GM18861 (cell line): ENCODE results near the gene ELMO1.

Source experiments
- ATAC-seq: cut with Tn5 transposase; IDR thresholded peaks from one replicate; pipeline ENCODE4 v1.9.1; 2021; ENCODE audit not compliant: unreplicated experiment

The ELMO1 gene

GRCh38 chr7:37076668-37077067 is 372.0 kb downstream of the ELMO1 start:
- ATAC-seq: no peak

GRCh38 chr7:37074370-37074769 is 374.3 kb downstream of the ELMO1 start:
- ATAC-seq: no peak

DNA sequence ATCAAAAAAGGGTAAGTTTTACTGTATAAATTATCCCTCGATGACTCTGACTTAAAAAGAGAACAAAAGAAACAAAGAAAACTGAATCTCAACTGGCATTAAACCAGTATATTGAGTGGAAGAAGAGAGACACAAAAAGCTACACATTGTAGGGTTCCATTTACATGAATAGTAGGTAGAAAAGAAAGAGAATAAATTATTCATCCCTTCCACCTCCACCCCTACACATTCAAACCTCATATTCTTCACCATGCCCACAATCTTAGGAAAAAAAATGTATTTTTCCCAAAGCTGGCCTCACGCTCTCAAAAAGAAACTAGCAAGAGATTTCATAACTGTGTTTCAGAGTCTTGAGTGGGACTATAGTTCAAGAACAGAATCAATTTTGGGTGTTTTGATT is 377.5 kb downstream of the ELMO1 start:
- ATAC-seq: no peak

DNA sequence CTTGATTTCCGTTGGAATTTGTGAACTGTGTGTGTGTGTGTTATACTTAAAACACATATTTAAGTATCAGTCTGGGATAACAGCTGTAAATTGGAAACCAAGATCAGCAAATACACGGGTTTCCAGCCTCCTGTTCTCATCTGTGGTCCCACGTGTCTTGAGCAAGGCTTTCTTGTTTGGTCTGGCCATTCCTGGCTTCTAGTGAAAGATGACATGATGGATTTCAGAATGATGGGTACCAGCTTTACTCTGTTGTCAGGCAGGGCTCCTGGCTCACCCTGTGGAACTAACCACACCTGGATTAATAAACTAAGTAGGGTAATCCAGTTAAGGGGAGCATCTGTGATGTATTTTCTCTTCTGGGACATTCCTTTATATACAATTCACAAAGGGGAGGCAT is 378.2 kb downstream of the ELMO1 start:
- ATAC-seq: no peak

DNA sequence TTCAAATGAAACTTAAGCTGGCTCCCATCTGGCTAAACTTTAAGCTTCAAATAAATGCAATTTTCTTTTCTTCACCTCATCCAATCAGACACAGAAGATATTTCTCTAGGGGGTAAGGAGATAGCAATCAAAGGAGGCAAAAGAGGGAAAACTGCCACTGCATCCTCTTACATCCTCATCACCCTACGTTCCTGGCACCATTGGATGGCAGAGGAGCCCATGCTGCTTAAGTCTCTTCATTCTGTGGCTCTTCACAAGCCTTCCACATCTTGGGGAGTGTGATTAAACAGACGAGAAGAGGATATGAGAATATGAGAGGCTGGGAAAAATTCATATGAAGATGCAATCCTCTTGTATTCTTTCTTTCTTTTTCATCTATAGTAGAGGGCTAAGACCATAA is 378.6 kb downstream of the ELMO1 start:
- no peak for ATAC-seq

DNA sequence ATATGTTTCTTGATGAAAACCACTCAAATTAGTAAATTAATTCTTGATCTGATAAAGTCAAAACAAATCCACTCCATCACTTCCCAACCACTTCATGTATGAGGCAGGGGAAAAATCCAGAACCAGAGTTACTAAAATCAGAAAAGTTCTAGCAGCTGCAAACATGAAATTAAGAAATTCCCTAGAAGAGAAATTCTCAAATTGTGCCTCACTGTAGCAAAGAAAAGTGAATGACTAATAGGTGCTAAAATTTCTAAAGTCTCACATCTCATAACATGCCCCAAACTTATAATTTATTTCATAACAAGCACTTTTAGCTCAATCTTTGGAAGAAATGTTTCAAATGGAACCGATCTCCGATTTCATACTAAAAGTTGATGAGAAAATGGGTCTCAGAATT is 379.3 kb downstream of the ELMO1 start:
- ATAC-seq: no peak

GRCh38 chr7:37068902-37069301 is 379.8 kb downstream of the ELMO1 start:
- no peak for ATAC-seq

DNA sequence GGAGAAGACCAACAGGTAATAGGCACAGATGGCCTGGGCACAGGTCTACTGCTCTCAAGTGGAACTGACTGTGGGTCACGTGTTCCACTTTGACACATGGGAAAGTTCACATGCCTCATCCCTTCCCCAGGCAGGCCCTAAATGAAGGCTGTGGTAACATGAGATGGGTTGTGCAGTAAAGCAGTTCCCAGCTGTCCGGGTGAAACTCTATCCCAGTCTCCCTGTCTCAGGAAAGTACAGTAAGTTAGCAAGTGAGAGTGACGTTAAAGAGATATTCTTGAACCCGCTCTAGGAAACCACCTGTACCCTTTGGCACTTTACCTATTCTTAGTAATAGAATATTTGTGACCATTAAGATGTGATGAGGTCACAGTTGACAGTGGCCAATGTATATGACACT is 380.6 kb downstream of the ELMO1 start:
- no peak for ATAC-seq

DNA sequence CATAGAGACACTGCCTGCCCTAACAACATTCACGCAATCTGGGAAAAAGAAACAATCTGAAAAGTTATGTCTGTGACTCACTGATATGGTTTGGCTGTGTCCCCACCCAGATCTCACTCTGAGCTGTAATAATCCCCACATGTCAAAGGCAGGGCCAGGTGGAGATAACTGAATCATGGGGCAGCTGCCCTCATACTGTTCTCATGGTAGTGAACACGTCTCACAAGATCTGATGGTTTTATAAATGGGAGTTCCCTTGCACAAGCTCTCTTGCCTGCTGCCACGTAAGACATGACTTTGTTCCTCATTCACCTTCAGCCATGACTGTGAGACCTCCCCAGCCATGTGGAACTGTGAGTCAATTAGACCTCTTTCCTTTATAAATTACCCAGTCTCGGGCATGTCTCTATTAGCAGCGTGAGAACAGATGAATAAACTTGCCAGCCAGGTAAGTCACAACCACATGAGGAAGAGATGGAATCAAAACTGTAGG is 382.8 kb downstream of the ELMO1 start:
- no peak for ATAC-seq

GRCh38 chr7:37062560-37062859 is 386.2 kb downstream of the ELMO1 start:
- ATAC-seq: no peak

- no peak for ATAC-seq
These were observed 386.7 kb downstream of the ELMO1 start for GRCh38 chr7:37061849-37062559.

- no peak for ATAC-seq
These were observed 392.3 kb downstream of the ELMO1 start for GRCh38 chr7:37056234-37056912.

DNA sequence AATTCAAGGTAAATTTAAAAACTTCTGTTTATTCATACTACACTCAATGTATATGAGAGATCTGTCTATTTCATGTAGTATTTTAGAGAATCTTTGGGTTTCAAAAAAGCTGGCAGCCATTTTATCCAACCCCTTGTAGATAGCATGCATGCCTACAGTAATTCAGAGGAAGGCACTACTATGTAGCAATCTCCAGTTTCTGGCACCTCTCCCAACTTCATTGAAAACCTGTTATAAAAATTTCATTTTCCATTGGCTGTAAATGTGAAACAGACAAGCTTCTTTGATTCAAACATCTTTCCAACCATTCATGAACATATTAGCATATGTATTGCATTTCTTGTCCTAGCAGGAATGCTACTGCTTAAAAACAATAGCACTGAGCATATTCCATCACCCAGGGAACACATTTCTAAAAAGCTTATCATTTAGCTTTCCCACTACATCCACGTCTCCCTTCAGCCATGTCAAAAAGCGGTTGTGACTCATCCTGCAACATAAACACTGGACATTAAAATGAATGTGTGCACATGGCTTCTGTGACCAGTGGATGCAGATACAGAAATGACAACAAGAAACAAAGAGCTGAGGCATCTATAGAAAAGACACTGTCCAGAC is 393.9 kb downstream of the ELMO1 start:
- no peak for ATAC-seq

DNA sequence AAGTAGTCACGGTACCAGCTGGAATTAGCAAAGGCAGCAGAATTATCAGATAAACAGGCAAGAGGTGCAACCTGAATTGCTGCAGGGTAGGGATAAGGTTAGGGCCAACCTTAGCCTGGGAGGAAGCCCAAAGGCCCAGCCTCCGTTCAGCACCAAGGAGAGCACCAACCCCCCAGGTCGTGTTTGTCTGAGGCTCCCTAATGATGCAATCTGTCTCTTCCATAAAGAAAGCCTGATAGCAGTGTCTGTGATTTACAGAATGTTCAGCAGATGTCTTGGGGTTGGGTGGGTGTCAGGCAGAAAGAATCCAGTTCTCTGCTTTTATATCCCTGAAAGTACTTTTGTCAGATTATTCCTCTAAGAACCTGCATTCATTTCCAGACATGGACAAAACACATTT is 396.0 kb downstream of the ELMO1 start:
- ATAC-seq: no peak

- ATAC-seq: no peak
These were observed 397.9 kb downstream of the ELMO1 start for GRCh38 chr7:37050801-37051200.

DNA sequence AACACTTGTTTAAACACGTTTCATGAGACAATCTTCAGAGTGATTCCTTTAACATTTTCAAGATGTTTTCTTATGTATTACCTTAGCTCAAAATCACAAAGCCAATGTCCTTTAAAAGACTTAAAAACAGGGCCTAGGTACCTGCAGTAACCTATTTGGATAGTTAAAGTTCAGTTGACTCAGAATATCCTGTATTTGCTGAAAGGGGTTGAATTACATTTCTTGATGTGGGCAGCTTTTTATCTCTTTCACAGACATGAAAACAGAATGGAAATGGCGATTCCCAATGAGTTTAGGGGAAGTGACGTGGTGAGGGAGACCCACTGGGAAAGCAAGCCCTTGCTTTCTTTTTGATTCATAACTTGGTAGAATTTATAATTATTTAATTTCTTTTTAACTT is 400.0 kb downstream of the ELMO1 start:
- no peak for ATAC-seq

DNA sequence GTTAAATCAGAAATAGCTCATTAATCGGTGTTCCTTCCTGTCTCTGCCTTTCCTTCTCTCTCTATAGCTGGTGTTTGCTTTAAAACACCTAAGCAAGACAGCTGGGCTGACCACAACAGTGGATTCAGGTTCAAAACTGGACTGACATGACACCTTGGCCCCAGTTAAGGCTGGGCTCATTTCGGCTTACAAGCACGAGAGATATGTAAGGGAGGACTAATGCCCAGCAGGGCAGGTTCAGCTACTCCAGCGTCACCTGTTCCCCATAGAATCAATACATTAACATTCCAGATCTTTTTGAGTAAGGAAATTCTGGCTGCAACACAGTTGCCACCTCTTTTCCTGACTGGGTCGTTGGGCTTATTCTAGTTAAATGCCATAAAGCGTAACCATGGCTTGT is 401.4 kb downstream of the ELMO1 start:
- ATAC-seq: no peak

DNA sequence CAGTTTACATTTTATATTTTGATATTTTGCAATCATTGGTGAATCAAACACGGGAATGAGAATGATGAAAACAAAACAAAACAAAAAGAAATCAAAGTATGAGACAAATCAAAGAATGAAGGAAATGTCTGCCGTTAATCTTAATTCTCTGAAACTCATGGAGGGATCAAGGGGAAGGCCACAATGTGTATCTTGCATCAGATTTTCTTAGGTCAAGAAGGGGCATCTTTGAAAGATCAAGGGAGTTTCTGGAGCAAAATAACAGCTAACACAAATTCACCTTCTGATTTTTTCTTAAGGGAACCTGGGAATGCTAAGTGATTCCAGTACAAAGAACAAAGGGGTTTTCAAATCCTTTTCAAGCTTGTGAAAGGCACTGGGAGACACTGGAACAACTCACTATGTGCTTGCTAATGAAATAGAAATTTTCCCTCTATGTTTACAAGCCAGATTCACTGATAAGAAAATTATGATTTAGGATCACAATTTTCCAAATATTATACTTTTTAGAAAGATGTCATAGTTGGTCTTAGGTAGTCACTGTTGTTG is 402.1 kb downstream of the ELMO1 start:
- ATAC-seq: no peak

DNA sequence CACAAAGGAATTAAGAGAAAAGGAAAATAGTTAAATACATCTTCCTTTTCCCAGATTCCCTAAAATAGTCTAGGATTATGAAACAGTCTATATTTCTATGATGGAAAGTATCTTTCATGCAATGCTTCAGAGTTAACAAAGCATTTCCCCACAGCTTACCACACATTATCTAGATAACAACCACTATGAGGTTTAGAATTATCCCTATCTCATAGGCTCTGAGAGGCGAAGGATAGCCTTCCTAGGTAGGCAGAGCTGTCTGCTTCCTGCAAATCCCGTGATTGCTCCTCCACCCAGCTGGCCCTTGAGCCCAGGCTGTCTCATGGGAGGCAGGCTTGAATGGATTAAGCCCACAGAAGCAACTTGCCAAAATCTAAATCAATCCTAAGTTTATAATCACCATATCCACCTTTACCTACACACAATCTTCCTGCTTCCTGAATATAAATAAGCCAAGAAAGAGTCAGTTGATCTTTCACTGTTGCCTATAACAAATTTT is 402.9 kb downstream of the ELMO1 start:
- ATAC-seq: no peak

DNA sequence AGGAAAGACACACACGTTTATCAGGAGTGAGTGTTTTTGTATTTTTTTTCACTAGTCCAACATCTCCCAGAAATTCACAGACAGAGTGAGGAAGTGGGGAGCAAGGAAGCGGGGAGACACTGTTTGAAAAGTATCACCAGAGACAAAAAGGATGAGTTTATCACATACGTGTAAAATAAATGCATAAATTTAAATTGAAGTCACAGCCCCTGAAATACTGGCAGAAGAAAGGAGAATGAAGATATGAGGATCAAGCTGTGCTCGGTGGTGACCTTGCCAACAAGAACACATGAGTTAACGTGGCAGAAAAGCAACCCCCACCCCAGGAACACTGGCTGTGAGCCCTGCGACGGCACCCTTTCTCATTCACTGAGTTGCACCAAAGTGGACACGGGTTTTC is 407.2 kb downstream of the ELMO1 start:
- no peak for ATAC-seq

GRCh38 chr7:37040330-37040729 is 408.3 kb downstream of the ELMO1 start:
- ATAC-seq: no peak
